ENCODE results near the gene VAV2. TPM values are rescaled to one million over a fixed set of nuclear protein-coding genes. Genes with fewer than 3 reads are reported as not detected.

Gene VAV2
- polyA plus RNA-seq, 10 donors = 12.0 to 16.7 (median 14.3) TPM

DNA sequence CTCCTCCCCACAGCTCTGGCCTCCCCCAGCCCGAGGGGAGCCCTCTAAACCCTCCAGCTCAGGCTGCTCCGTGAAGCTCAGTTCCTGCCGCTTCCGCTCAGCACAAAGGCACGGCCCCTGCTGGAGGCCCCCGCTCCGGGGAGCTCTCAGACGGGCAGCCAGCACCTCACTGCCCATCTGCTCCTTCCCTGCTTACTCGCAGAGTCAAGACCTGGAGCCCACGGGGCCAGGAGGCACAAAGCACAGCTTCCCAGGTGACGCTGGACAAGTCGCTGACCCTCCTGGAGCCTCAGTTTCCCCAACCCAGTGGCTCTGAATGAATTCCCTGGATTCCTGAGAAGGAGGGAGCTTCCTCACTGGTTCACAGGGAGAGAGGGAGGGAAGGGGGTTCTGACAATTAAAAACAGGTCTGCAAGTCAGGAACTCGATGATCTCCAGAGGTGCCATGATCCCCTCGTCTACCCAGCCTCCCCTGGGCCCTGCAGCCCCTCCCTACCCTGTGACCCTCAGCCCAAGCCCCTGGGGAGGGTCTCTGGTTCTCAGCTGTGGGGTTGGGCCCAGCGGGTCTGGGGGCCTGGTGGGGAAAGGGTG is 36.2 kb downstream of the VAV2 start:
- DNase-seq = peak in 1 of 3 donors; percentile 79

DNA sequence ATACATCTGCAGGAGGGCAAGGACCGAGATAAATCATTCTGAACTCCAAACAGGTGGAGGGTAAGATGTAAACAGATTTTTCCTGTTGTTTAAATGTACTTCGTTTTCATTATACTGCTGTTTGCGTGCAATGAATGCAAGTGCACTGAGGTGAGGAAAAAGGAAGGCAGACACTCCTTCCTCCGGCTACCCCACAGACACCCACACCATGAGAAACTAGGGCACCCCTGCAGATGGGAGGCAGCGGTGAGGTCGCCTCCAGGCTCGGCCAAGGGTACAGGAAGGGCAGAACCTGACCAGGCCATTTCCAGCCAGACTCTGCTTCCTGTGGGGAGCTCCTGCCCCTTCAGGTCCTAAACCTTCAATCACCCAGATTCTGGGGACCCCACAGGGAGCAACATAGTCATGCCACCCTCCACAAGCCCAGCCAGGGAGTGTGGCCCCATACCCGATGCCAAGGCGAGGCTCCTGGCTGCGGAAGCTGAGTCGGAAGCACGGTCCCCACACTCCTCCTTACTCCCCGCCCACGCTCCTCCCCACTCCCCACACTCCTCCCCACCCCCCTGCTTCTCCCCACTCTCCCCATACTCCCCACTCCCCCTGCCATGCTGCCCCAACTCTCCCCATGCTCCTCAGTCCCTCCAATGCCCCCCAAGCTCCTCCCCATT is 37.1 kb downstream of the VAV2 start:
- no peak for DNase-seq

DNA sequence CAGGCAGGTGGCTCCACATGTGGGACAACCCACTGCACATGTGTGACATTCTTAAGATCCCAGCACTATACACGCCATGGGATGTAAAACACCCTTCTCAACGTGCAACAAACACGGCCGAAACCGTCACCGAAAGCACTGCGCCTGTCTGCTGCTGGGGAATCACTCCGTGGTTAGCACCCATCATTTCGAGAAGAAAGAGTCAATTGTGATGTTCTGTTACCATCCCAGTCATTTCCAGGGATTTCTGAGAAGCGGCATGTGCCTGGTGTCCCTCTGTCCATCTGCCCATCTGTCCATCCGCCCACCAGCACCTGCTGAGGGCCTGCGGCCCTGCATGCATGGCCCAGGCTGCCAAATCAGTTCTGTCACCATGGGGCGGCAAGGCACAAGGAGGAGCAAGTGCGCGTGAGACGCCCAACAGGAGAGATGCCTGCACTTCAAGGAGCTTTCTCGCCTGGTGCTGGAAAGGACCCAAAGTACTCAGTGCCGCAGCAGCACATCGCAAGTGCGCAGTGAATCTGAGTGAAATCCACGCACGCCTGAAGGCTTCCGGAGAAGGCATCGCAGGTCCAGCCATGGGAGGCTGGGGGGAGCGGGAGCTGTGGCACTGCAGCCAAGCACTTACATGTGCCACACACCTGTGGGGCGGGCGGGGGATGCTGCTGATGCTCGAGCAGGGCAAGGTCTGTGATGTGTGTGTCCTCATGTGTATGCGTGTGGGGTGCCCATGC is 38.0 kb downstream of the VAV2 start:
- DNase-seq = no peak

DNA sequence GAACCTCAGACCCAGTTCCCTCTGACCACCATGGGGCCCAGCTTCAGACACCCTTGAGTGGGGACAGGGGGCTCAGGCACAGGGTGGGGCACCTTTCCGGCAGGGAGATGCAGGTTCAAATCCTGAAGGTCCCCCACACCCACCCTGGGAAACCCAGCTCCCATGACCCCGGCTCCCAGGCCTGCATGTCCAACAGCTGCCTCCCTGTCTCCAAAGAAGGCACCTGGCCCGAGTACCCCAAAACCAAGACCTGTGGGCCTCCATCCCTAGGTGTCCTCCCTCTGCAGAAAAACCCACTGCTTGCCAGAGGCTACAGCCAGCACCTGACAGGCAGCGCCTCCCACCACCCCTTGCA is 38.5 kb downstream of the VAV2 start:
- no peak for DNase-seq

DNA sequence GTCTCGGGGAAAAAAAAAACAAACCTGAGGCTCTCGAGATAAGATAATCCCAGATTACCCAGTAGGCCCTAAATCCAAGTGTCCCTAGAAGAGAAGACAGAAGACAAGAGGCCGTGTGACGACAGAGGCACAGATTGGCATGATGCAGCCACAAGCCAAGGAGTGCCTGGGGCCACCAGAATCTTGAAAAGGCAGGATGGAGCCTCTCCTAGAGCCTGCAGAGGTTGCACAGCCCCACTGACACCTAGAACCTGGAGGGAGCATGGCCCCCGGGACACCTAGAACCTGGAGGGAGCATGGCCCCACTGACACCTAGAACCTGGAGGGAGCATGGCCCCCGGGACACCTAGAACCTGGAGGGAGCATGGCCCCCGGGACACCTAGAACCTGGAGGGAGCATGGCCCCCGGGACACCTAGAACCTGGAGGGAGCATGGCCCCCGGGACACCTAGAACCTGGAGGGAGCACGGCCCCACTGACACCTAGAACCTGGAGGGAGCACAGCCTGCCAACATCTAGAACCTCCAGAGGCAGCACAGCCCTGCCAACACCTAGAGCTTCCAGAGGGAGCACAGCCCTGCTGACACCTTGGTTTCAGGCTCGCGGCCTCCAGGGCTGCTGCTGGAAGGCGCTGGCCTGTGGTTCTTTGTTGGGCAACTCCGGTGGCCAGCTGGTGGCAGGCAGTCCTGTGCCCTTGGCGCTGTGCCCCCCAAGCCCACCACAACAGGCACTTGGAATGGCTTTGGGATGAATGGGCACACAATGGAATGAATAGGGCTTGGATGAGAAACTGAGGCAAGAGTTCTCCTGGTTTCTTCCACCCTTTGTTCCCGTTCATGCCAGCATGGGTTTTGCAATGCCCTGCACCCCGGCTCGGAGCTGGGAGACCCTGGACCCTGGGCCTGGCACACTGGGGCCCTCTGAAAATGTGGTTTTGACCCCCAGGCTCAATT is 39.2 kb downstream of the VAV2 start:
- DNase-seq = no peak

DNA sequence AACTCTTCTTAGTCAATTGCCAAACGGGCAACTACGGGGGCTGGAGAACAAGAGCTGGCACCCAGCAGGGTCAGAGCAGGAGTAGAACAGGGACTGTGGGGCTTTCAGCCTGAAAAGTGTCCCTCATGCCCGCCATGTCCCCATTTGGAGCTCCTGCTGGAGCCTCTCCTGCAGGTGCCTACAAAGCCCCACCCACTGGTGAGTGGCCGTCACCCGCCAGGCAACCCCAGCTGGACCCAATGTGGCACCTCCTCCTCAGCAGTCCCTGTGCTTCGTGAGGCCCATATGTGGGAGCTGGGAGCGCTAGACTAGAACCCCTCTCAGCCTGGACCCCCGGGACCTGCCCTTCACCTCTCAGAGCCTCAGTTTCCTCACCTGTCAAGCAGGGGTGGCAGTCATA is 40.9 kb downstream of the VAV2 start:
- no peak for DNase-seq

DNA sequence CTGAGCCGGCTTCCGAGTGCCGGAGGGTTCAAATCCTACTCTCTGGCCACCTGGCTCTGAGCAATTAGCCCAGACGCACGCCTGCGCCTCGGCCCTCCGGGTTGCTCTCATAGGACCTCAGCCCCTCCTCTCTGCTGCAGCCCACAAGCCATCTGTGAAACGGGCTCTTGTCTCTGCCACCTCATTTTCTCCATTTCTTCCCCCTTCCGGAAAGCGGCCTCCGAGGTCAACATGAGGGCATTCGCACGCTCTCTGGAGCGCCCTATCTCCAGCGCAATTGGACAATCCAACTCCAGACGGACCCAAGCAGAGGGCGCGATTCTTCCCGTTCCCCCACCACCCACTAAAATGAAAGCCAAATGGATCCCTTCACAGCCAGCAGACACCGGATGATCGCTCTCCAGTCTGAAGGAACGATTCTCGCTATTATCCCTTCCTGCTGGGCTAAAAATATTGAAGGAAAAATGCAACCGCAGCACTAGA is 41.5 kb downstream of the VAV2 start:
- DNase-seq = peak in 2 of 3 donors; percentile 54 to 81

DNA sequence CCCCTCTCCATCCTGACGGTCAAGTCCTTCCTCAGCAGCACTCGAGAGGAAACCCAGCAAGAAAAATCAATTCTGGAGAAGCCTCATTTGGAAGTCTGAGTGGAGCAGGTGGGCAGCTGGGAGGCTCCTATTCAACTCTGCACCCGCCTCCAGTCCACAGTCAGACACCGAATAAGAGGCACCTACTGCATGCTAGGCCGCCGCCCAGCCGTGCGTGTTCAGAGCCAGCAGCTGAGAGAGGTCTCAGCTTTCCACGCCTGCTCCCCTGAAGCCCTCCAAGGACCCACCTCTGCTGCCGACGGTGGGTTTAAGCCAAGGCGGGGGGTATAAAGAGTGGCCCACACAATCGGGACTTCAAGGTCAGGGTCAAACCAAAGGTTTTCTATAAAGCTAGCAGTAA is 41.9 kb downstream of the VAV2 start:
- peak in 1 of 3 donors; percentile 50 for DNase-seq

DNA sequence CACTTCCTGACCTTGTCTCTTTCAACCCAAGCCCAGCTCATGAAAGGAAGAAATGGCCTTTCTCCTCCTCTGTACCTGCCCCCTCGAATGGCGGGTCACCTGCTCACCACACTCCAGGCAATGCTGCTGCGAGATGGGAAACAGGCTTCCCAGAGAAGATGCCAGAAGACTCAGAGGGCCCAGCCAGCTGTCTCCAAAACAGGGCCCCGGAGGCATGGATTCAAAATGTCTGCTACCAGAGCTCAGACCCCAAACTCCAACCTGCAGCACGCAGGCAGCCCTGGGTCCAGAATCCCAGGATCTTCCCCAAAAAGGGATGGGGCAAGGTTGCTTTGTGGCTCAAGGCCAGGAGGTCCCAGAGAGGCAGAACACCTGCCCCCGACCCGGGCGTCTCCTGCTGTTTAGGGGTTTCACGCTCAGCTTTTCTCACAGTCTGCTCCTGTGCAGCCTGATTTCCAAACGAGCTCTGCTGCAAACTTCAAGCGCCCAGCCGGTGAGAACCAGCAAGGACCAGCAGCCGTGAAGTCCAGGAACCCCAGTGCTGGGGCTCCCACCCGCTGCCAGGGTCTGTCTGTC is 42.5 kb downstream of the VAV2 start:
- DNase-seq = no peak

DNA sequence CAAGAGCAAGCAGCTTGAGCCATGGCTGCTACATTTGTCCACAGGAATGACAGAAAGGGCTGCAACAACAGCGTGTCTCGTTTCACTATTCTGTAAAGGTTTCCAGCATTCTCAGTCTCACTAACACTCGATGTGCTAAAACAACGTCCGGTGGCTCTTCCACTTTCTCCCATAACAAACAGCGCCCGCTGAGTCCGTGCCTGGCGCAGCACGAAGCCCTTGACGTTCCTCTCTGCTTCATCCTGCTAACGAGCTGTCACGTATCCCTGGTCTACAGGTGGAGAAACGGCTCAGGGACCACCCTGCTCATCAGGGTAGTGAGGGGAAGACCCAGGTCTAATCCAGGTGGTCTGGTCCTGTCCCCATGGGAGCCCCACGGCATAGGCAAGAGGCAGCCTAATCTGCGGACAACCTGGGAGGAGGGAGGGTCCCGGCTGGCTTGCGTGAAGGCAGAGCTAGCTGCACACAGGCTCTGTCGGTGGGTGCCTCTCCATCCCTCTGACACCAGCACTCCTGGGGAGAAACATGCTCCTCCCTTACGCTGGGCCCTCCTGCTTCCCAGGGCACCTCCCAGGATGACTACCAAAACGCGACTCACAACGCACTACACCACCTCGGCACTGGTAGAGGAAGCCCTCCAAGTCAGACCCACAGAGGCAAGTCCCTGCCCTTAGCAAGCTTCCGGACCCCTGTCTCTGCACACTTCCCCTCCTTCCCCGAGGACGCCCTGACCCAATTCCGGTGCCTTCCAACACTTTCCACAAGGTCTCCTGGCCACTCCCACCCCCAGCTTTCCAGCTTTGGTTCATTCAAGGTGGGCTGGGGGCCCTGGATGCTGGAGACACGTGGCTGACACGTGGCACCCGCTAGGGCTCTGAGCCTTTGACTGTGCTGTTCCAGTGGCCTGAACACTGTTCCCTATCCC is 43.3 kb downstream of the VAV2 start:
- DNase-seq = no peak

DNA sequence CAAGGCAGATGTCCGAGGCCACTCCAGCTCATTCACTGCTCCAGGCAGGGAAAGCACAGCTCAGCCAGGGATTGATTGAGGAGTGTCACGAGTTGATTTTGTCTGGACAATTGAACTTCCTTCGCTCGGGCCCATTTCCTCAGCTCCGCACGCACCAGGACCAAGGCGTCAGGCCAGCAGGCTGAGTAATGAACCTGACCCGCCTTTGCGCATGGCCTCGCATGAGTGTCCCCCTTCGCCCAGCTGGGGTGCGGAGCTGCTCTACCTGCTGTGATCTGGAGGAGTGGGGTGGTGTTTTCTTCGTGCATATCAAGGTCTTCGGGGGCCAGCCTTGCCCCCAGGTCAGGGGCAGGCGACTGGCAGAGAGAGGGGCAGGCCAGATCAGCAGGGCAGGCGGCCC is 44.0 kb downstream of the VAV2 start:
- no peak for DNase-seq

DNA sequence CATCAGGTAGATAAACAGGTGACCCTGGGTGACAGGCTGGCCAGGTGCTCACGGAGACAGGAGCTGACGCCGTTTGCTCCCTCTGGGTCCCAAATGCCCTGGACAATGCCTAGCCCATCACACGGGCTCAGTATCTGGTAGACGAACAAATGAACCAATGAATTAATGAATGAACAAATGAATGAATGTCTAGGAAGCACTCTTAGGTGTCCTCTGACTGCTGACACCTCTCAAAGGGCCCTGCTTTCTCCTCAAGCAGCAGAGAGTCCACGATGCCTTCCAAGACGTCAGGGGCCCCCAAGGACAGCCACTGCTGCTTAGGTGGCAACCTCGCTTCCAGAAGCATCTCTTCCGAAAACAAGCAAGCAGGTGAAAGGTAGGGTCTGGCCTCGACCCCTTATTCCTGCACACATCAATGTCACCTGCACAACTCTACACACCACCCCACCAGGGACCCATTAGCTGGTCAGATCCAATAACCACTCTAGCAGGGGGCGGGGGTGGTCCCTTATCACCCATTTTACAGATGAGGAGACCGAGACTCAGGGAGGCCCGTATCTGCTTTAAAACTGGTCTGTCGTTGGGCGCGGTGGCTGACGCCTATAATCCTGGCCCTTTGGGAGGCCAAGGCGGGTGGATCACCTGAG is 45.2 kb downstream of the VAV2 start:
- no peak for DNase-seq

DNA sequence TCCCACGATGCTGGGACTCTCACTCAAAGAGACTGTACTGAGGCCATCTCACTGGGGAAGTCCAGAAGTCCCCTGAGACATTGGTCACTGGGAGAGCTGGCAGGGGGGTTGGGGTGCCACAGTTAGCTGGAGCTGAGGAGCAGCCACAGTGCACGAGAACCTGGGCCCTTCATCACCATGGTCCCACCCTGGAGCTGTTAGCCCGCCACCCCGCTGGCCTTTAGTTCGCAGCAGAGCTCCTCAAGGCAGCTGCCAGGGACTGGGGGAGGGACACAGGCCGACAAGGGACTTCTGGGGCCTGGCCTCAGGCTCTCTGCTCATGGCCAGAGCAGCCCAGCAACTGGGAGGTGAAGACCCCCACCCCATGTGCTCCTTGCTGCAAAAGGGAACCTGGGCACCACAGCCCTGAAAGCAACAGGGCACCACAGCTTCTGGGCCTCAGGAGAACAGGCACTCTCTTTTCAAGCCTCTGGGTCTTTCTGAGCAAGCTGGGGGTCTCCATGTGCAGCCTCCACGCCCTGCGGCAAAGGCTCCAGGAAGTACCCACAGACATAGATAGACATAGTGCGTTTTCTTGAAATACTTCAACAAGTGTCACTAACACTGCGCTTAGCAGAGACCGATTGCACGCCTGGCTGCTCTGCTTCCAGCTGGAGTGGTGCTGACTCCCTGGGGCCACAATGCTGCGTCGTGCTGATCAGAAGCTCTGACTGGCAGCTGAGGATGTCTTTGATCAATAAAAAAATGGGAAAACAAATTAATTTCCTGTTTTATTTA is 46.0 kb downstream of the VAV2 start:
- DNase-seq = no peak

DNA sequence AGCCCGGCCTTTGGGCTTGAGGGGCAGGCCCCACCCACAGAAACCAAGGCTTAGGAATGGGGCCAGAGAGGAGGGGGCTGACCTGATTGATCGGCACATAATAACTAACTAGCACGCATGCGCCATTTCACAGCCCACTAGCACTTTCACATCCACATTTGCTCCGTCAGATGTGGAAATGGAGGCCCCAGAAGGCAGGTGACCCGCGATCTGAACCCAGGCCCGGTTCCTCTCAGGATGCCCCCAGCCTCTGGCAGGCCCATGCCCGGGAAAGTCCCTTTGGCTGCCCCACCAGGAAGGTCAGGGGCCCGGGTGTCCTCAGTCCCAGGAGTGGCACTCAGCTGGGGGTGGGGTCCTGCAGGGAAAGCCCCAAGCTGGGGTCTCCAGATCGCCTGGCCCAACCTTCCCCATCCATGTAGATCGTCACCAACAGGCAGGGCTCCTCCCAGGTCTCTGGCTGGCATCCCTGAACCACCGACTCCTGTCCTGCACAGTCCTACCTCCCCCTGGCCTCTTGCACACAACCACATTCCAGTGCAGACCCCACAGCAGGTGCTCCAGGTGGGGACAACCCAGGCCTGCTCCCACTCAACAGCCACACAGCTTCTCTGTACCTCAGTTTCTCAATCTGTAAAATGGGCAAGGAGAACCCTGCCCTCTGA is 46.7 kb downstream of the VAV2 start:
- DNase-seq = no peak

DNA sequence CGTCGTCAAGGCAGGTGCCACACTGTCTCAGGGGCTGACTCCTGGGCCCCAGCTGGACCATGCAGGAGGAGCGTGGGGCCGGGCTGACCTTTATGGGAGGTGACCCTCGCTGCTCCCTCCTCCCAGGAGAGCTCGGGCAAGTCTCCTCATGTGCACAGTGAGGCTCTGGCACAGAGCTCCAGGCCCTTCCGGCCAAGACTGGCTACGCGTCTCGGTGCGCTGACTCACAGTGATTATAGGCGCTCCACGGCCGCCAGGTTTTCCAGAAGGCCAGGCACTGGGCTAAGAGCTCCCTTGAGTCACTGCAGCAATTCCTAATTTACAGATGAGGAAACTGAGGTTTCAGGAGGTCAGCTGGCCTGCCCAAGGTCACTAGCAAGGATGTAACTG is 47.4 kb downstream of the VAV2 start:
- no peak for DNase-seq

DNA sequence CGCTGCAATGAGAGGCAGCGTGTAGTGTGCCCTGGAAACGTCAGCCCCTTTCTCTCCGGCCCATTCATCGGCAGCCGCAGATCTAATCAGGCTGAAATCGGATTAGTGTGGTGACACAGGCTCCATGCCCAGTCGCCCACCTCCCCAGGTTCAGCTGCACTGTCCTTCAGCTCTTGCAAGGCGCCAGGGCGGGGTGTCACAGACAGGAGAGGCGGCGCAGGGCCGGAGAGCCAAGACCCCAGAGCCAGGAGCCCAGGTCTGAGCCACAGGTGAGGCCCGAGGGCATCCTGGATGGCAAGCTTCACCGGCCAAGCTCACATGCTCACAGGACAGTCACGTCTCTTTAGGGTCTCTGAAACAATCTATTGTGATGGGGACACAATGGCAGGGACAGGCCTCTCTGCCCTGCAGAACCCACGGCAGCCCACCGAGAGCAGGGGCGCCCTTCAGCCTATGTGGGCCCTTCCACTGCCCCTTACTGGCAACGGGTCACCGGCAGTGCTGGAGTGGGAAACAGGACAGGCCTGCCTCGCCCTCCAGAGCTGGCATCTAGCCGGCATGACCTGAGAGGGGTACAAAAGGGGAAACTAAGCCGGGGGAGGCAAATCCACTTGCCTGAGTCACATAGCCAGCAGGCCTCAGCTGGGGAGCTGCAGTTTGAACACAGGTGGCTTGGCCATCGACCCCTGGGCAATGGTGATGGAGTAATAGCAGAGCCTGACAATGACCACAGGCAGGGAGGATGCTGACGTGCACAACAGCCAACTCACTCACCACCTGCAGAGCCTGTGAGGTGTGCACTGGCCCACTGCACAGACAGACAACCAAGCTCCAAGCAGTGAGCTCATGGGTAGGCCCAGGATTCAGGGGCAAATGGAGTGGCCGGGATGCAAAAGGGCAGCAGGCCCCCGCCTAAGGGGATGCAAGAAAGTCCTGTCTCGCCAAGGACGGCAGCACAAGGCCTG is 48.1 kb downstream of the VAV2 start:
- no peak for DNase-seq

DNA sequence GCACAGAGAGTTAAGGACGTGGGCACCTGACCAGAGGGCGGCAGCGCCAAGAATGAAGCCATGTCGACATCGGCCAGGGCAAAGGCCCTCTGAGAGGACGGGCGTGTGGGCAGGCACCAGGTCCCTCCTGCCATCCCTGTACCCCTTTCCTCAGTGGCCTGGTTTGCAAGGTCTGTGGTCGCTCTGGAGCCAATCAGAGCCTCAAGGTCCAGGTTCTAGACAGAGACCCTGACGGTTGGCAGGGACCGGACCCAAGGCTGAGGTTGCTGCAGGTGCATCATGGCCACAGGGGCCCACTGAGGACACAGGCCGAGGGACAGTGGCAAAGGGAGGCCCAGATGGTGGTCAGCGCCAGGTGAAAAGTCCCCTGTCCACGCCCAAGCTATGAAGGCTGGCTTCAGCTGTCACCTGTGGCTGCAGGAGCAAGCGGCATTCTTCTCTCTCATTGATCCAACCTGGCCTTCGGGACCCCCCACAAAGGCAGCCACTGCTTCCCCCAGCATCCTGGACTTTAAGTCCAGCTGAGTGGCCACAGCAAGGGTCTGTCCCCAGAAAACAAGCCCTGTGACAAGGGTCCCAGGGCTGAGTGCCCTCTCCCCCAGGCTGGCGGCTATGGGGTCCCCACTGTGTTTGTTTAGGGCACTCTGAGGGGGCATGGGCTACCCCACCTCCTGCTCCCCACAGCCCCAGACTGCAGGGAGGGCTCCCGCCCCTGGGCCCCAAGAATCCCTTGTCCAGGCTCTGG is 48.9 kb downstream of the VAV2 start:
- DNase-seq = no peak
